ENCODE data around the gene SP3. TPM values are rescaled to one million over a fixed set of nuclear protein-coding genes. Genes with fewer than 3 reads are reported as not detected.

SP3 gene
- total and polyA plus RNA-seq, 2 of the 8 experiments (the other 6 are each of a cell fraction or from before 2014, with no cell fraction given) = 31.0 to 92.1 TPM

- Histone ChIP-seq H2BK12ac (ENCODE audit: low read depth, low read length) (no peak overlapping the region), H3K4me1 (replicated peaks in 1 of 4; ENCODE audit: control insufficient read depth in 3 of 4, insufficient read depth in 4 of 4, low read length in 3 of 4) (no peaks in the 10 kb centered on the region), H3K27ac (ENCODE audit: low read depth, low read length) (no peak overlapping the region), H2AK5ac (ENCODE audit: low read depth, low read length) (no peak overlapping the region), H3K9me3 (ENCODE audit: insufficient read depth in 2 of 2, low read depth in 1 of 2, low read length in 1 of 2) (no peaks in the 10 kb centered on the region), H3K23ac (ENCODE audit: insufficient read length) (no peak overlapping the region), H3K9ac (replicated peaks in 1 of 4; ENCODE audit: extremely low read depth in 1 of 4, low read depth in 3 of 4, low read length in 3 of 4) (no peak overlapping the region), H2AFZ (ENCODE audit: low read length) (no peak overlapping the region), H3K4me3 (ENCODE audit: extremely low read depth in 1 of 4, insufficient read depth in 2 of 4, low read depth in 3 of 4, low read length in 4 of 4) (no peak overlapping the region), H3K36me3 (ENCODE audit: control insufficient read depth in 2 of 4, insufficient read depth in 4 of 4, low read length in 3 of 4) (no peaks in the 10 kb centered on the region), H3K79me1 (ENCODE audit: low read depth, low read length) (peaks cover 7% of the 10 kb centered on the region), H3K23me2 (ENCODE audit: low read depth, low read length) (no peaks in the 10 kb centered on the region), H3K27me3 (replicated peaks in 1 of 4; ENCODE audit: control insufficient read depth in 3 of 4, extremely low read depth in 1 of 4, insufficient read depth in 3 of 4, low read length in 3 of 4) (no peaks in the 10 kb centered on the region), H3K4ac (replicated peaks; ENCODE audit: insufficient read length, low read depth, low read length) (no peak overlapping the region), H2BK120ac (replicated peaks; ENCODE audit: low read depth, low read length) (no peak overlapping the region), H2BK5ac (ENCODE audit: low read depth, low read length) (no peak overlapping the region), H4K91ac (replicated peaks; ENCODE audit: insufficient read length, low read length) (no peak overlapping the region), H4K5ac (ENCODE audit: insufficient read length, low read depth, low read length) (no peak overlapping the region), H3K56ac (replicated peaks; ENCODE audit: insufficient read length, low read depth, low read length) (no peak overlapping the region), H4K20me1 (replicated peaks in 1 of 2; ENCODE audit: control insufficient read depth in 1 of 2, insufficient read depth in 2 of 2, low read length in 2 of 2) (peaks cover 0 to 6% of the 10 kb centered on the region in 2 experiments), H3K79me2 (ENCODE audit: control insufficient read depth in 1 of 2, insufficient read depth in 2 of 2, low read length in 2 of 2) (peaks cover 0 to 98% of the 10 kb centered on the region in 2 experiments; a peak in 3 of 4 replicates), H3K18ac (ENCODE audit: extremely low read depth, low read length) (no peak overlapping the region), H3K4me2 (ENCODE audit: insufficient read depth in 1 of 2, low read depth in 2 of 2, low read length in 2 of 2) (no peak overlapping the region), H3K14ac (ENCODE audit: insufficient read length) (no peak overlapping the region), H4K8ac (ENCODE audit: extremely low read depth, insufficient read depth, low read length) (no peak overlapping the region), H2BK20ac (ENCODE audit: low read length) (no peak overlapping the region), H2BK15ac (ENCODE audit: low read length) (no peak overlapping the region)
- CTCF ChIA-PET (ENCODE audit: partially characterized antibody) = no interaction called here
- DNase-seq (ENCODE audit: low read depth in 1 of 2, low spot score in 2 of 2) (no peak), FAIRE-seq (no peak)
- POLR2A ChIA-PET (ENCODE audit: partially characterized antibody) = interaction anchor here (0.7 kb wide), 1 partner anchor 418 kb away, joined by 3 read pairs; no protein-coding TSS in a partner anchor
- TF ChIP-seq RFX5 (IDR thresholded peaks at IDR 0.05; ENCODE audit: borderline replicate concordance, low read depth, low read length) (no peak), CHD1 (IDR thresholded peaks at IDR 0.05; ENCODE audit: low read depth, low read length) (no peak), EZH2 (IDR thresholded peaks at IDR 0.05; ENCODE audit: low read depth, low read length, severe bottlenecking) (no peak), KDM4A (IDR thresholded peaks at IDR 0.05; ENCODE audit: low read depth, low read length, severe bottlenecking) (no peak)
Observed at GRCh38 chr2:173926875-173927274, 38.3 kb downstream of the SP3 start.

All from H1 (cell line).